HG03045 (cell line): ENCODE data around the gene CADPS.

ENCODE experiments used
- ATAC-seq: cut with Tn5 transposase; IDR thresholded peaks from one replicate; pipeline ENCODE4 v1.9.1; 2021; ENCODE audit warnings: mild to moderate bottlenecking, moderate library complexity; ENCODE audit not compliant: unreplicated experiment

CADPS gene

GRCh38 chr3:62366126-62366484 is 509.1 kb downstream of the CADPS start:
- ATAC-seq, result no peak

GRCh38 chr3:62365391-62366125 is 509.7 kb downstream of the CADPS start:
- ATAC-seq, result no peak

- ATAC-seq, result no peak
These were observed 511.0 kb downstream of the CADPS start for GRCh38 chr3:62364191-62364590.

- ATAC-seq, result no peak
These were observed 511.9 kb downstream of the CADPS start for GRCh38 chr3:62363275-62363674.

GRCh38 chr3:62361824-62362223 is 513.4 kb downstream of the CADPS start:
- no peak for ATAC-seq

GRCh38 chr3:62361261-62361660 is 514.0 kb downstream of the CADPS start:
- no peak for ATAC-seq

- ATAC-seq, result no peak
These were observed 515.7 kb downstream of the CADPS start for GRCh38 chr3:62359531-62359930.

GRCh38 chr3:62356356-62356755 is 518.9 kb downstream of the CADPS start:
- no peak for ATAC-seq

- ATAC-seq, result no peak
These were observed 519.5 kb downstream of the CADPS start for GRCh38 chr3:62355703-62356102.
